HCT116 (cell line): ENCODE measurements around the gene SNX1. TPM values are rescaled to one million over a fixed set of nuclear protein-coding genes. Genes with fewer than 3 reads are reported as not detected.

Experiments used
- ATAC-seq: fragments of 200-7000 bp; cut with Tn5 transposase; 2 replicates; pipeline ENCODE4 v1.9.1; 2020; ENCODE audit warnings: mild to moderate bottlenecking, moderate library complexity
- BruUV-seq: library from RNA; stranded (reverse); fragments of 400-500 nt; replicated peaks from 2 replicates; lab custom pipeline; 2021; lab: Mats Ljungman, UMichigan
- CTCF ChIA-PET: fragments of 300-600 bp; sonication (Branson Sonifier 250); formaldehyde crosslinking; loops from one replicate; lab custom pipeline; 2021; ENCODE audit warnings: antibody characterized with exemption; lab: Charles Lee
- POLR2A ChIA-PET: fragments of 300-600, 350-600 bp; sonication (Branson Sonifier 250); formaldehyde crosslinking; loops from one replicate; lab custom pipeline; 2021; ENCODE audit warnings: antibody characterized with exemption; lab: Charles Lee
- RAD21 ChIA-PET, 2 experiments: fragments of 300-600 bp; sonication (Branson Sonifier 250); formaldehyde crosslinking; loops; one replicate each; lab custom pipeline; 2023; ENCODE audit warnings: low total read pairs in 2 of 2; ENCODE audit not compliant: uncharacterized antibody in 2 of 2, unreplicated experiment in 2 of 2, low non-redundant PET in 1 of 2; lab: Charles Lee
- DNase-seq: peaks from one replicate; pipeline ENCODE4 v3.0.0-alpha.2; 2010; ENCODE audit warnings: low read depth, low spot score
- H2AFZ ChIP-seq: fragments of 200-600 bp; shearing (Covaris generic), sonication (generic); 2 replicates; pipeline ENCODE4 v1.6.1; 2017; ENCODE audit warnings: low read depth, mixed run types, mixed read lengths, antibody characterized with exemption, low read length; ENCODE audit not compliant: poor library complexity, severe bottlenecking
- H3K27ac ChIP-seq: 2 replicates; pipeline ENCODE4 v1.5.1; 2012; ENCODE audit warnings: low read depth, low read length
- H3K27me3 ChIP-seq: fragments of 200-600 bp; sonication (generic); 2 replicates; pipeline ENCODE4 v1.6.1; 2016; ENCODE audit warnings: mixed run types, low read length, mixed read lengths; ENCODE audit not compliant: insufficient read depth
- H3K36me3 ChIP-seq, 2 experiments: fragments of 200-500 bp in 1 of 2; fragments of 200-600 bp in 1 of 2; sonication (Bioruptor generic) in 1 of 2; sonication (generic) in 1 of 2; 2 replicates each; pipeline versions ENCODE4 v1.5.1 to v1.6.1; 2014 to 2016; ENCODE audit warnings: low read length in 2 of 2, inconsistent platforms in 1 of 2, mixed read lengths in 1 of 2, mixed run types in 1 of 2; ENCODE audit not compliant: insufficient read depth in 2 of 2, control insufficient read depth in 1 of 2
- H3K4me1 ChIP-seq, 2 experiments: fragments of 200-600 bp in 1 of 2; sonication (generic) in 1 of 2; 2 replicates each; pipeline versions ENCODE4 v1.5.1 to v1.6.1; 2012 to 2017; ENCODE audit warnings: low read length in 2 of 2, inconsistent platforms in 1 of 2, mild to moderate bottlenecking in 1 of 2, mixed read lengths in 1 of 2, mixed run types in 1 of 2, moderate library complexity in 1 of 2; ENCODE audit not compliant: insufficient read depth in 2 of 2, control insufficient read depth in 1 of 2
- H3K4me2 ChIP-seq: fragments of 200-600 bp; sonication (generic); 2 replicates; pipeline ENCODE4 v1.6.1; 2017; ENCODE audit warnings: mixed run types, low read length, mixed read lengths
- H3K4me3 ChIP-seq, 2 experiments: fragments of 200-600 bp in 1 of 2; sonication (generic) in 1 of 2; replicated peaks in 1 of 2; 2 replicates each; pipeline ENCODE4 v1.5.1; 2011 to 2016; ENCODE audit warnings: low read length in 2 of 2, control low read depth in 1 of 2, low read depth in 1 of 2, mild to moderate bottlenecking in 1 of 2, mixed read lengths in 1 of 2, mixed run types in 1 of 2
- H3K79me2 ChIP-seq: fragments of 200-600 bp; sonication (generic); 2 replicates; pipeline ENCODE4 v1.6.1; 2017; ENCODE audit warnings: mild to moderate bottlenecking, mixed run types, low read length, moderate library complexity, mixed read lengths; ENCODE audit not compliant: insufficient read depth
- H3K9ac ChIP-seq: fragments of 200-600 bp; sonication (generic); 2 replicates; pipeline ENCODE4 v1.6.1; 2016; ENCODE audit warnings: low read length, mixed read lengths
- H3K9me2 ChIP-seq: fragments of 200-600 bp; sonication (generic), shearing (Covaris generic); 2 replicates; pipeline ENCODE4 v1.6.1; 2017; ENCODE audit warnings: mixed run types, mild to moderate bottlenecking, moderate library complexity; ENCODE audit not compliant: insufficient read depth
- H3K9me3 ChIP-seq, 2 experiments: fragments of 200-500 bp in 1 of 2; fragments of 200-600 bp in 1 of 2; sonication (Bioruptor generic) in 1 of 2; sonication (generic) in 1 of 2; 2 replicates each; pipeline ENCODE4 v1.6.1; 2014 to 2017; ENCODE audit warnings: low read length in 2 of 2, mixed read lengths in 2 of 2, inconsistent platforms in 1 of 2, low read depth in 1 of 2, mild to moderate bottlenecking in 1 of 2, mixed run types in 1 of 2, moderate library complexity in 1 of 2; ENCODE audit not compliant: control insufficient read depth in 1 of 2, insufficient read depth in 1 of 2
- H4K20me1 ChIP-seq: fragments of 200-600 bp; sonication (generic), shearing (Covaris generic); 2 replicates; pipeline ENCODE4 v1.6.1; 2017; ENCODE audit warnings: mixed run types, mild to moderate bottlenecking, moderate library complexity; ENCODE audit not compliant: insufficient read depth
- ATF3 ChIP-seq: IDR thresholded peaks from 2 replicates; pipeline ENCODE4 v1.6.1; 2012
- CBX3 ChIP-seq: IDR thresholded peaks from 2 replicates; pipeline ENCODE4 v1.6.1; 2012; ENCODE audit warnings: low read depth
- CEBPB ChIP-seq: IDR thresholded peaks from 2 replicates; pipeline ENCODE4 v1.6.1; 2012; ENCODE audit warnings: low read depth
- ELF1 ChIP-seq: IDR thresholded peaks from 2 replicates; pipeline ENCODE4 v1.6.1; 2012; ENCODE audit warnings: low read depth, borderline replicate concordance
- EZH2 ChIP-seq: fragments of 200-600 bp; sonication (generic); IDR thresholded peaks from 2 replicates; pipeline ENCODE4 v1.6.1; 2017; ENCODE audit warnings: antibody characterized with exemption, mixed run types
- EZH2phosphoT487 ChIP-seq: fragments of 200-600 bp; IDR thresholded peaks from 2 replicates; pipeline ENCODE4 v1.6.1; 2018; ENCODE audit warnings: antibody characterized with exemption, borderline replicate concordance
- POLR2A ChIP-seq: IDR thresholded peaks from 2 replicates; pipeline ENCODE4 v1.7.0; 2011; ENCODE audit warnings: borderline replicate concordance; ENCODE audit not compliant: insufficient read depth, insufficient read length; ENCODE audit errors: extremely low read depth
- POLR2AphosphoS5 ChIP-seq: IDR thresholded peaks from 2 replicates; pipeline ENCODE4 v1.6.1; 2011; ENCODE audit warnings: mild to moderate bottlenecking, low read depth, low read length, moderate library complexity
- RAD21 ChIP-seq: IDR thresholded peaks from 2 replicates; pipeline ENCODE4 v1.6.1; 2012; ENCODE audit warnings: low read depth, mild to moderate bottlenecking
- YY1 ChIP-seq: IDR thresholded peaks from 2 replicates; pipeline ENCODE4 v1.6.1; 2011; ENCODE audit warnings: low read length, low read depth, moderate library complexity, mild to moderate bottlenecking; ENCODE audit not compliant: insufficient replicate concordance; ENCODE audit errors: extremely low read depth
- ZFX ChIP-seq: fragments of 450-650 bp; IDR thresholded peaks from 2 replicates; pipeline ENCODE4 v1.6.1; 2017
- intact Hi-C: fragments of 100-400 bp; cut with micrococcal nuclease; formaldehyde crosslinking; loops from 2 replicates; pipeline ENCODE4 v1.10.0; 2022
- total RNA-seq: library from RNA; stranded (reverse); gene quantifications from one replicate; pipeline ENCODE4 v1.2.1, GENCODE V29; 2021; ENCODE audit not compliant: unreplicated experiment
- TF ChIP-seq, protein P1 (sequence below): IDR thresholded peaks from 2 replicates; pipeline ENCODE4 v1.6.1; 2012
- TF ChIP-seq, protein P2 (sequence below): IDR thresholded peaks from 2 replicates; pipeline ENCODE4 v1.6.1; 2011; ENCODE audit warnings: mild to moderate bottlenecking, low read length, moderate library complexity; ENCODE audit not compliant: insufficient replicate concordance; ENCODE audit errors: extremely low read depth
- TF ChIP-seq, protein P3 (sequence below), 3 experiments: fragments of 200-600 bp in 1 of 3; sonication (generic) in 1 of 3; IDR thresholded peaks in 2 of 3; conservative IDR thresholded peaks in 1 of 3; 2 replicates each; pipeline ENCODE4 v1.5.1; 2012 to 2017; ENCODE audit warnings: low read depth in 2 of 3, low read length in 2 of 3, antibody characterized with exemption in 1 of 3, borderline replicate concordance in 1 of 3, control low read depth in 1 of 3, mild to moderate bottlenecking in 1 of 3, mixed read lengths in 1 of 3, mixed run types in 1 of 3, moderate library complexity in 1 of 3; ENCODE audit not compliant: insufficient read depth in 1 of 3

SNX1 gene
- total RNA-seq, 1 experiment from 2014 or later: 91.9 TPM

GRCh38 chr15:64122444-64122843 is 26.7 kb downstream of the SNX1 start:
- Histone ChIP-seq H3K9me3 (no peaks in the 10 kb centered on the region), H3K27ac (no peak overlapping the region), H2AFZ (no peak overlapping the region), H3K27me3 (no peaks in the 10 kb centered on the region), H3K4me3 (no peak overlapping the region), H3K79me2 (no peaks in the 10 kb centered on the region), H3K4me1 (no peaks in the 10 kb centered on the region), H3K9ac (no peak overlapping the region), H4K20me1 (no peaks in the 10 kb centered on the region), H3K9me2 (no peaks in the 10 kb centered on the region), H3K4me2 (no peak overlapping the region), H3K36me3 (peaks cover 22 to 46% of the 10 kb centered on the region in 2 experiments; a peak in 3 of 4 replicates)
- BruUV-seq: TSS peak; percentile 9
- ChIA-PET RAD21 (no interaction called here), CTCF (no interaction called here), POLR2A (no interaction called here)
- ATAC-seq: no peak
- intact Hi-C loops: no loop called here
- TF ChIP-seq YY1: no peak
- no peak for TF ChIP-seq ZFX
- TF ChIP-seq EZH2: no peak
- no peak for TF ChIP-seq CEBPB
- TF ChIP-seq ATF3: no peak
- TF ChIP-seq EZH2phosphoT487: no peak
- TF ChIP-seq RAD21: no peak
- no peak for TF ChIP-seq CBX3
- DNase-seq: no peak

DNA sequence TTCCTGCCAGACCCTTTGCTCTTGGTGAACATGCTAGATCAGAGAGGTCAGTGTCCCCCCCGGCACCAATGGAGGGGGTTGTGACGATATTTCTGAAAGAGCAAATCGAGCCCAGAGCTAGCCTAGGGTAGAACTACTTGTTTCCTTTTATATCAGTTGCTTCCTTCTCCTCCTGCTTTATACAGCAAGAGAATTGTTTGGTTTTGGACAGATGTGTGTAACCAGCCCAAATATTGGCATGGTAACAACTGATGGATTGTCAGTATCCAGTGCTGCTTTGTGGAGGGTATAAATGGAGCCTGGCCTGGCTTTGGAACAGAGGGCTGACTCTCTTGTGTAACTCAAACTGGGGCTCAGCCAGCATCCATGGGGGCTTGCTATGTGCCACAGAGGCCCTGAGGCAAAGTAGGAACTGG is 27.2 kb downstream of the SNX1 start:
- Histone ChIP-seq H3K36me3 (peaks cover 22 to 48% of the 10 kb centered on the region in 2 experiments; a peak in 3 of 4 replicates), H4K20me1 (no peaks in the 10 kb centered on the region), H3K27ac (no peak overlapping the region), H3K9me3 (no peaks in the 10 kb centered on the region), H3K27me3 (no peaks in the 10 kb centered on the region), H3K9me2 (no peaks in the 10 kb centered on the region), H3K79me2 (no peaks in the 10 kb centered on the region), H3K4me2 (no peak overlapping the region), H3K4me1 (no peaks in the 10 kb centered on the region), H3K9ac (no peak overlapping the region), H2AFZ (no peak overlapping the region), H3K4me3 (no peak overlapping the region)
- DNase-seq: no peak
- POLR2A ChIA-PET: no interaction called here
- intact Hi-C loops: no loop called here
- RAD21 ChIA-PET: no interaction called here
- no peak for ATAC-seq
- BruUV-seq: no TSS peak
- CTCF ChIA-PET: no interaction called here
- TF ChIP-seq, protein P1, sequence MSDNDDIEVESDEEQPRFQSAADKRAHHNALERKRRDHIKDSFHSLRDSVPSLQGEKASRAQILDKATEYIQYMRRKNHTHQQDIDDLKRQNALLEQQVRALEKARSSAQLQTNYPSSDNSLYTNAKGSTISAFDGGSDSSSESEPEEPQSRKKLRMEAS: no peak
- TF ChIP-seq POLR2AphosphoS5 (no peak), CBX3 (no peak), POLR2A (no peak), ELF1 (no peak), EZH2 (no peak)
- TF ChIP-seq, protein P2, sequence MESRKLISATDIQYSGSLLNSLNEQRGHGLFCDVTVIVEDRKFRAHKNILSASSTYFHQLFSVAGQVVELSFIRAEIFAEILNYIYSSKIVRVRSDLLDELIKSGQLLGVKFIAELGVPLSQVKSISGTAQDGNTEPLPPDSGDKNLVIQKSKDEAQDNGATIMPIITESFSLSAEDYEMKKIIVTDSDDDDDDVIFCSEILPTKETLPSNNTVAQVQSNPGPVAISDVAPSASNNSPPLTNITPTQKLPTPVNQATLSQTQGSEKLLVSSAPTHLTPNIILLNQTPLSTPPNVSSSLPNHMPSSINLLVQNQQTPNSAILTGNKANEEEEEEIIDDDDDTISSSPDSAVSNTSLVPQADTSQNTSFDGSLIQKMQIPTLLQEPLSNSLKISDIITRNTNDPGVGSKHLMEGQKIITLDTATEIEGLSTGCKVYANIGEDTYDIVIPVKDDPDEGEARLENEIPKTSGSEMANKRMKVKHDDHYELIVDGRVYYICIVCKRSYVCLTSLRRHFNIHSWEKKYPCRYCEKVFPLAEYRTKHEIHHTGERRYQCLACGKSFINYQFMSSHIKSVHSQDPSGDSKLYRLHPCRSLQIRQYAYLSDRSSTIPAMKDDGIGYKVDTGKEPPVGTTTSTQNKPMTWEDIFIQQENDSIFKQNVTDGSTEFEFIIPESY: no peak
- TF ChIP-seq, protein P3, sequence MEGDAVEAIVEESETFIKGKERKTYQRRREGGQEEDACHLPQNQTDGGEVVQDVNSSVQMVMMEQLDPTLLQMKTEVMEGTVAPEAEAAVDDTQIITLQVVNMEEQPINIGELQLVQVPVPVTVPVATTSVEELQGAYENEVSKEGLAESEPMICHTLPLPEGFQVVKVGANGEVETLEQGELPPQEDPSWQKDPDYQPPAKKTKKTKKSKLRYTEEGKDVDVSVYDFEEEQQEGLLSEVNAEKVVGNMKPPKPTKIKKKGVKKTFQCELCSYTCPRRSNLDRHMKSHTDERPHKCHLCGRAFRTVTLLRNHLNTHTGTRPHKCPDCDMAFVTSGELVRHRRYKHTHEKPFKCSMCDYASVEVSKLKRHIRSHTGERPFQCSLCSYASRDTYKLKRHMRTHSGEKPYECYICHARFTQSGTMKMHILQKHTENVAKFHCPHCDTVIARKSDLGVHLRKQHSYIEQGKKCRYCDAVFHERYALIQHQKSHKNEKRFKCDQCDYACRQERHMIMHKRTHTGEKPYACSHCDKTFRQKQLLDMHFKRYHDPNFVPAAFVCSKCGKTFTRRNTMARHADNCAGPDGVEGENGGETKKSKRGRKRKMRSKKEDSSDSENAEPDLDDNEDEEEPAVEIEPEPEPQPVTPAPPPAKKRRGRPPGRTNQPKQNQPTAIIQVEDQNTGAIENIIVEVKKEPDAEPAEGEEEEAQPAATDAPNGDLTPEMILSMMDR (IDR thresholded peaks at IDR 0.05 in 2 of 3, conservative IDR thresholded peaks at IDR 0.05 in 1 of 3; ENCODE audit: borderline replicate concordance in 1 of 3, insufficient read depth in 1 of 3, low read depth in 2 of 3, low read length in 2 of 3): no peak
